Measurements from ENCODE around the gene NTN3. TPM values are rescaled to one million over a fixed set of nuclear protein-coding genes. Genes with fewer than 3 reads are reported as not detected.
"Not testable (repeated sequence)": the region's sequence is repeated elsewhere in the genome, so short reads cannot be mapped to it uniquely, and the experiment has no call there.

The NTN3 gene
- total RNA-seq, 8 experiments from 2014 or later: 0.51 to 4.6 (median 1.4) TPM

DNA sequence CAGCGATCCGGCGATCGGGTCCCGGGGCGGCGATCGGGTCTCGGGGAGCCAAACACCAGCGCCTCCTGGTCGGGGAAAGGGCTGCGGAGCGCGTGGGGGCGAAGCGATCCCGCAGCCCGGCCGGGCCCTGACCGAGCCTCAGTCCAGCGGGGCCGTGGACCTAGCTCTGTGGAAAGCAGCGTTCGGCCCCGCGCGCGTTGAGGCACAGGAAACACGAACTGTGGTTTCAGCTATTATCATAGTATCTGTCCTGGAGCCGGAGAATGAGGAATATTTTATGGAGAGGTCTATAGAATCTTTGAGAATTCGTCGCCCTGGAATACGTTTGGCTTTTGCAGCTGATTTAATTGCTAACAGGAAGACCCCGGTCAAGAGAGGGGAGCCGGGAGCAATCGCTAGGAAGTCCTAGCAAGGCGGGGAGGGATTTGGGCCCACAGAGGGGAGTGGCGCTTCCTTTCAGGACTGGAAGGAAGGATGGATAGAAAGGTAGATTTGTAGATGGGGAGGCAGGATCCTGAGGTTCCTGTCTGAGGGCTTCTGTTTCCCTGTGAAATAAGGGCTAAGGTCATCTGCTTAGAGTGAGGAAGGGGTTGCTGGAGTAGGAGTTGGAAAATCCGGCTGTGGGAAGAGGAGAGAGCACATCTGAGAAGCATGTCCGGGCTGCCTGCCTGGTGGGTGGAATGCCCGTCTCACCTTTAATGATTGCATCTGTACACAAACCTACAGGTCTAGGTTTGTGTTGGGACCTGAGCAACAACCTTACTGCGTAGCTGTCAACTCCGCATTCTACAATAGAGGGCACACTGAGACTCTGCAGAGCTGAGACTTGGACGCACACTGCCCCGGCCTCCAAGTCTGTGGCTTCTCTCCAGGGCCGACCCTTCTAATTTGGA lies 41.1 kb upstream of the NTN3 start:
- WGBS, 10 experiments: 0 to 37% (median 3%) methylated on average over 1 to 19 of the region's 46 CpGs
- Histone ChIP-seq H3K27ac (no peak overlapping the region), H3K4me1 (replicated peaks in 1 of 2) (peaks cover 9 to 12% of the 10 kb centered on the region in 2 donors), H3K4me3 (peak overlapping the region; percentile 61 to 90 (median 68))
- in situ Hi-C loops (cut with MboI; ENCODE audit: low pct_unique_long_range_greater_than_20kb in 2 of 9, low sequenced_read_pairs in 9 of 9, unreplicated experiment in 9 of 9): loop anchor here in 1 of 9 experiments (25.0 kb wide), 1 partner anchor 93 kb away; the partner anchor contains the start of gene ABCA3
- peak; percentile 4 to 14 (median 8) for ATAC-seq (replicated peaks in 6 of 8)

GRCh38 chr16:2432286-2432685 lies 38.8 kb upstream of the NTN3 start:
- in situ Hi-C loops (cut with MboI; ENCODE audit: low pct_unique_long_range_greater_than_20kb in 2 of 9, low sequenced_read_pairs in 9 of 9, unreplicated experiment in 9 of 9): loop anchor here in 1 of 9 experiments (25.0 kb wide), 1 partner anchor 95 kb away; the partner anchor contains the start of gene ABCA3
- H3K4me1 ChIP-seq (replicated peaks in 1 of 2): peaks cover 9 to 12% of the 10 kb centered on the region in 2 donors
- 80 to 100% (median 96%) methylated on average over 1 to 6 of the region's 6 CpGs; no CpG with 5 or more reads in 3 of the 10 experiments for WGBS, 10 experiments
- H3K27ac ChIP-seq: no peak overlapping the region
- no peak overlapping the region for H3K4me3 ChIP-seq
- no peak for ATAC-seq (replicated peaks in 6 of 8)

DNA sequence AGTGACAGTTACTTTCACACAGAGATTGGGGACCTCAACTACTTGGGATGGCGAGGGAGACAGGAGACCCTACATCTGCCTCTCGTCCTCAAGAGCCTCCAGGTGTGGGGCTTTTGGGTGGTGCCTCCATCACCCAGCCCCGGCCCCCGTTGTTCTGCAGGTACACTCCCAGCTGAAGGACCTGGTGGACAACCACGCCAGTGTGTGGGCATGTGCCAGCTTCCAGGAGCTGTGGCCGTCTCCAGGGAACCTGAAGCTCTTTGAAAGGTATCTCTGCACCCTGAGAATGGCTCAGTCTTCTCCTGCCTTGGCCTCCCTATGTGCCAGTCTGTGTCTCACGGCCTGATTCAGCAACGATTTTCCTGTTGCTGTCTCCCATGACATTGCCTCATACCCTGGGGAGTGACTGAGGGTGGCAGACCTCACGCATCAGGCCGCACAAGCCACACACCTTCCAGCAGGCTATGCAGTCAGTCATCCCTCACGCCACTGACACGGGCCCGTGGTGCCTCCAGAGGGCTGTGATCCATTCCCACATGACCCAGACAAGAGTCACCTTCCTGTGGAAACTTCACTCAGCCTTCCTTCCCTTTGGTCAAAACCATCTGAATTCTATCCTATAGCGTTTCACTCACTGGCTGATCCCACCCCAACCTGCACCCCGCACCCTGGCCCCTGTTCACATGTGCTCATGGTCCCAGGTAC lies 38.1 kb upstream of the NTN3 start:
- Histone ChIP-seq H3K4me3 (no peak overlapping the region), H3K4me1 (replicated peaks in 1 of 2) (peaks cover 9 to 12% of the 10 kb centered on the region in 2 donors), H3K27ac (no peak overlapping the region)
- in situ Hi-C loops (cut with MboI; ENCODE audit: low pct_unique_long_range_greater_than_20kb in 2 of 9, low sequenced_read_pairs in 9 of 9, unreplicated experiment in 9 of 9): loop anchor here in 1 of 9 experiments (25.0 kb wide), 1 partner anchor 96 kb away; the partner anchor contains the start of gene ABCA3
- WGBS, 10 experiments: 87 to 100% (median 97%) methylated on average over 2 to 10 of the region's 15 CpGs; no CpG with 5 or more reads in 3 of the 10 experiments
- no peak for ATAC-seq (replicated peaks in 6 of 8)

GRCh38 chr16:2435236-2435635 lies 35.9 kb upstream of the NTN3 start:
- in situ Hi-C loops (cut with MboI; ENCODE audit: low pct_unique_long_range_greater_than_20kb in 2 of 9, low sequenced_read_pairs in 9 of 9, unreplicated experiment in 9 of 9): loop anchor here in 1 of 9 experiments (25.0 kb wide), 1 partner anchor 98 kb away; the partner anchor contains the start of gene ABCA3
- H3K27ac ChIP-seq; H3K4me1 ChIP-seq (replicated peaks in 1 of 2); H3K4me3 ChIP-seq; ATAC-seq (replicated peaks in 6 of 8): not testable (repeated sequence)
- 88 to 100% (median 90%) methylated on average over 2 to 3 of the region's 4 CpGs; no CpG with 5 or more reads in 5 of the 10 experiments for WGBS, 10 experiments

- Histone ChIP-seq H3K4me1 (replicated peaks in 1 of 2) (peaks cover 2% of the 10 kb centered on the region in 2 donors), H3K4me3 (no peak overlapping the region), H3K27ac (no peak overlapping the region)
- in situ Hi-C loops (cut with MboI; ENCODE audit: low pct_unique_long_range_greater_than_20kb in 2 of 9, low sequenced_read_pairs in 9 of 9, unreplicated experiment in 9 of 9): loop anchor here in 1 of 9 experiments (25.0 kb wide), 1 partner anchor 99 kb away; the partner anchor contains the start of gene ABCA3
- no peak for ATAC-seq (replicated peaks in 6 of 8)
- 90 to 100% (median 97%) methylated on average over 1 to 6 of the region's 9 CpGs; no CpG with 5 or more reads in 3 of the 10 experiments for WGBS, 10 experiments
These were observed 35.0 kb upstream of the NTN3 start for GRCh38 chr16:2436110-2436509.

- Histone ChIP-seq H3K4me1 (replicated peaks in 1 of 2) (no peaks in the 10 kb centered on the region), H3K4me3 (no peak overlapping the region), H3K27ac (no peak overlapping the region)
- ATAC-seq (replicated peaks in 6 of 8): no peak
- WGBS, 10 experiments: 89 to 100% (median 98%) methylated on average over 1 to 16 of the region's 24 CpGs; no CpG with 5 or more reads in 3 of the 10 experiments
- in situ Hi-C loops (cut with MboI; ENCODE audit: low pct_unique_long_range_greater_than_20kb in 2 of 9, low sequenced_read_pairs in 9 of 9, unreplicated experiment in 9 of 9): loop anchor here in 1 of 9 experiments (25.0 kb wide), 1 partner anchor 100 kb away; the partner anchor contains the start of gene ABCA3
These were observed 33.9 kb upstream of the NTN3 start for GRCh38 chr16:2437032-2437790.

DNA sequence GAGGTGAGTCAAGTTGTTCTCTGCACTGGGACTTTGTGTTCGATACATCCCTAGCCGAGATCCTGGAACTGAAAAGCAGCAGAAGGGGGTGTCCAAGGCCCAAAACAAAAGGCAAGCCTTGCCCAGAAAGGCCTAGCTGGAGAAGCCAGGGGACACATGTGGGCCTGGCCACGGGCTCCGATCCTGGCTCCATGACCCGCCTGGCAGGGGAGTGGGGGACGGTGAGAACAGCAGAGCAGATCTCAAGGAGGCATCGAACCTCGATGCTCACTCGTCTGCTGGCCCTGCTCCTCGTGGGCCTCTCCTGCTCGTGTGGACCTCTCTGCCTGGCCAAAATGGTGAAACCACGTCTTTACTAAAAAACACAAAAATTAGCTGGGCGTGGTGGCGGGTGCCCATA lies 33.0 kb upstream of the NTN3 start:
- Histone ChIP-seq H3K27ac (no peak overlapping the region), H3K4me1 (replicated peaks in 1 of 2) (no peaks in the 10 kb centered on the region), H3K4me3 (no peak overlapping the region)
- WGBS, 10 experiments: 80 to 100% (median 97%) methylated on average over 1 to 12 of the region's 14 CpGs; no CpG with 5 or more reads in 3 of the 10 experiments
- ATAC-seq (replicated peaks in 6 of 8): no peak
- in situ Hi-C loops (cut with MboI; ENCODE audit: low pct_unique_long_range_greater_than_20kb in 2 of 9, low sequenced_read_pairs in 9 of 9, unreplicated experiment in 9 of 9): loop anchor here in 1 of 9 experiments (25.0 kb wide), 1 partner anchor 101 kb away; the partner anchor contains the start of gene ABCA3

- Histone ChIP-seq H3K4me3 (no peak overlapping the region), H3K27ac (no peak overlapping the region), H3K4me1 (replicated peaks in 1 of 2) (no peaks in the 10 kb centered on the region)
- WGBS, 10 experiments: 95 to 100% (median 100%) methylated on average over 1 to 10 of the region's 11 CpGs; no CpG with 5 or more reads in 4 of the 10 experiments
- in situ Hi-C loops (cut with MboI; ENCODE audit: low pct_unique_long_range_greater_than_20kb in 2 of 9, low sequenced_read_pairs in 9 of 9, unreplicated experiment in 9 of 9): loop anchor here in 1 of 9 experiments (25.0 kb wide), 1 partner anchor 102 kb away; the partner anchor contains the start of gene ABCA3
- no peak for ATAC-seq (replicated peaks in 6 of 8)
These were observed 31.5 kb upstream of the NTN3 start for GRCh38 chr16:2439598-2439997.

DNA sequence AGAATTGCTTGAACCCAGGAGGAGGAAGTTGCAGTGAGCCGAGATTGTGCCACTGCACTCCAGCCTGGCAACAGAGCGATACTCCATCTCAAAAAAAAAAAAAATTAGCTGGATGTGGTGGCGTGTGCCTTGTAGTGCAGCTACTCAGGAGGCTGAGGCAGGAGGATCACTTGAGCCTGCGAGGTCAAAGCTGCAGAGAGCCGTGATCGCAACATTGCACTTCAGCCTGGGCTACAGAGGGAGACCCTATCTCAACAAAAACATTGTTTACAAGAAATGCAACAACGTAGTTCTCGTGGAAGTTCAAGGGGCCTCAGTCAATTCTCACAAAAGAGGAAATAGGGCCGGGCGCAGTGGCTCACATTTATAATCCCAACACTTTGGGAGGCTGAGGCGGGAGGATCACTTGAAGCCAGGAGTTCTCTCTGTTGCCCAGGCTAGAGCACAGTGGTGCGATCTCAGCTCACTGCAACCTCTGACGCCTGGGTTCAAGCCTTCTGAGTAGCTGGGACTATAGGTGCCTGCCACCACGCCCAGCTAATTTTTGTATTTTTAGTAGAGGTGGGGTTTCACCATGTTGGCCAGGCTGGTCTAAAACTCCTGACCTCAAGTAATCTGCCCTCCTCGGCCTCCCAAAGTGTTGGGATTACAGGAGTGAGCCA lies 29.8 kb upstream of the NTN3 start:
- not testable (repeated sequence) for H3K27ac ChIP-seq; H3K4me1 ChIP-seq (replicated peaks in 1 of 2); H3K4me3 ChIP-seq; ATAC-seq (replicated peaks in 6 of 8)
- in situ Hi-C loops (cut with MboI; ENCODE audit: low pct_unique_long_range_greater_than_20kb in 2 of 9, low sequenced_read_pairs in 9 of 9, unreplicated experiment in 9 of 9): loop anchor here in 1 of 9 experiments (25.0 kb wide), 1 partner anchor 104 kb away; the partner anchor contains the start of gene ABCA3
- WGBS, 10 experiments: 57 to 100% (median 91%) methylated on average over 1 to 10 of the region's 15 CpGs; no CpG with 5 or more reads in 2 of the 10 experiments

GRCh38 chr16:2443555-2443954 lies 27.5 kb upstream of the NTN3 start:
- Histone ChIP-seq H3K4me1 (replicated peaks in 1 of 2) (no peaks in the 10 kb centered on the region), H3K27ac (no peak overlapping the region), H3K4me3 (no peak overlapping the region)
- in situ Hi-C loops (cut with MboI; ENCODE audit: low pct_unique_long_range_greater_than_20kb in 2 of 9, low sequenced_read_pairs in 9 of 9, unreplicated experiment in 9 of 9): loop anchor here in 1 of 9 experiments (25.0 kb wide), 1 partner anchor 106 kb away; the partner anchor contains the start of gene ABCA3
- ATAC-seq (replicated peaks in 6 of 8): peak in 5 of 8 experiments; percentile 52 to 85 (median 63)
- WGBS, 10 experiments: 38 to 100% (median 94%) methylated on average over 1 to 8 of the region's 9 CpGs; no CpG with 5 or more reads in 2 of the 10 experiments

- no peak for ATAC-seq (replicated peaks in 6 of 8)
- Histone ChIP-seq H3K4me3 (no peak overlapping the region), H3K4me1 (replicated peaks in 1 of 2) (no peaks in the 10 kb centered on the region), H3K27ac (no peak overlapping the region)
- in situ Hi-C loops (cut with MboI; ENCODE audit: low pct_unique_long_range_greater_than_20kb in 2 of 9, low sequenced_read_pairs in 9 of 9, unreplicated experiment in 9 of 9): loop anchor here in 1 of 9 experiments (25.0 kb wide), 1 partner anchor 111 kb away; the partner anchor contains the start of gene ABCA3
- 40 to 100% (median 95%) methylated on average over 1 to 4 of the region's 11 CpGs; no CpG with 5 or more reads in 1 of the 10 experiments for WGBS, 10 experiments
These were observed 23.0 kb upstream of the NTN3 start for GRCh38 chr16:2447920-2448583.

All from motor neuron (in vitro differentiated cells).